ENCODE results near the gene PSMD2. TPM values are rescaled to one million over a fixed set of nuclear protein-coding genes. Genes with fewer than 3 reads are reported as not detected.

Gene PSMD2
- total and polyA plus RNA-seq, 4 donors = 77.5 to 213 (median 161) TPM

DNA sequence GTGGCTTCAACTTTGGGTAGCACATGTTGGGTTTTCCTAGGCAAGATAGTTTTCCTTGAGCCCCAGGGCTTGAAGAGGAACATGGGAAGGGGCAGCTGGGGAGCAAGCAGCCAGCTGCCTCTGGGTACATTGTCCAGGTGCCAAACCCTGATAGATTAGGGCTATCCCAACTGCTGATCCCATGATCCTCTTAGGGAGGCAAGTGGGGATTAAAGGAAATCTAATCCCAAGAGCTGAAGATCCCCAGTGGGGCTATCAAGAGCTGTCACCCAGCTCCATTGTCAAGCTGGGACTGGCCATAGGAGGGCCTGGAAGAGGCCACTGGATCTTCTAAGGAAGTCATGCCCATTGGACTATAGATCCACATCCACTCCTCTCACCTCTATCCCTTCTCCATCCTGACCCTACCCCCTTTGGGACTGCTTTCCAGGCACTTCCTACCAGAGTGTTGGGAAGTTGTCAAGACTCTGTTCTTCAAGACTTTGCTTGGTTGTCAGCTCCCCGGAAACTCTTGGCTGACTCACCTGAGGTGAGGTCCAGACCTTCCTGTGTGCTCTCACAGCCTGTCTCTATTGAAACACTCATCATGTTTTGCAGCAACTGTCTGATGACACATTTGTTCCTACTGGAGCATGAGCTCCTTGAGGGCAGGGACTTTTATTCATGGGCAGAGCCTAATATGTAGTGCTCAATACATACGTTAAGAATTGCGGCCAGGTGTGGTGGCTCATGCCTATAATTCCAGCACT, 43.6 kb upstream of the PSMD2 start:
- 93% methylated on average over 3 of the region's 3 CpGs for WGBS
- DNase-seq (ENCODE audit: low spot score) = no peak
- H3K27ac ChIP-seq (ENCODE audit: low read depth in 1 of 2, low read length in 2 of 2) = no peak overlapping the region

More for the DNA sequence above, 43.6 kb upstream of the PSMD2 start:
- H3K27me3 ChIP-seq (ENCODE audit: control insufficient read depth in 4 of 4, insufficient read depth in 4 of 4, low read length in 3 of 4) = no peaks in the 10 kb centered on the region
- peaks cover 0 to 5% (median 0%) of the 10 kb centered on the region in 4 donors for H3K36me3 ChIP-seq (ENCODE audit: control insufficient read depth in 4 of 4, insufficient read depth in 3 of 4, low read depth in 1 of 4, low read length in 3 of 4)
- no peaks in the 10 kb centered on the region for H3K9me3 ChIP-seq (ENCODE audit: control insufficient read depth in 4 of 4, low read length in 3 of 4)
- no peak overlapping the region for H3K4me3 ChIP-seq (ENCODE audit: low read depth in 1 of 3, low read length in 3 of 3)
- TF ChIP-seq RAD21 (IDR thresholded peaks at IDR 0.05) (no peak), YY1 (IDR thresholded peaks at IDR 0.05) (no peak), FOXA1 (IDR thresholded peaks at IDR 0.05) (no peak), TAF1 (conservative IDR thresholded peaks at IDR 0.05) (no peak), HNF4A (conservative IDR thresholded peaks at IDR 0.05) (no peak), FOXA2 (IDR thresholded peaks at IDR 0.05) (no peak), EGR1 (IDR thresholded peaks at IDR 0.05; ENCODE audit: low read depth in 2 of 2) (no peak), NR2F2 (IDR thresholded peaks at IDR 0.05) (no peak), RXRA (IDR thresholded peaks at IDR 0.05) (no peak)
- TF ChIP-seq, protein P1, sequence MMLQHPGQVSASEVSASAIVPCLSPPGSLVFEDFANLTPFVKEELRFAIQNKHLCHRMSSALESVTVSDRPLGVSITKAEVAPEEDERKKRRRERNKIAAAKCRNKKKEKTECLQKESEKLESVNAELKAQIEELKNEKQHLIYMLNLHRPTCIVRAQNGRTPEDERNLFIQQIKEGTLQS (IDR thresholded peaks at IDR 0.05) = no peak
- TF ChIP-seq, protein P2, sequence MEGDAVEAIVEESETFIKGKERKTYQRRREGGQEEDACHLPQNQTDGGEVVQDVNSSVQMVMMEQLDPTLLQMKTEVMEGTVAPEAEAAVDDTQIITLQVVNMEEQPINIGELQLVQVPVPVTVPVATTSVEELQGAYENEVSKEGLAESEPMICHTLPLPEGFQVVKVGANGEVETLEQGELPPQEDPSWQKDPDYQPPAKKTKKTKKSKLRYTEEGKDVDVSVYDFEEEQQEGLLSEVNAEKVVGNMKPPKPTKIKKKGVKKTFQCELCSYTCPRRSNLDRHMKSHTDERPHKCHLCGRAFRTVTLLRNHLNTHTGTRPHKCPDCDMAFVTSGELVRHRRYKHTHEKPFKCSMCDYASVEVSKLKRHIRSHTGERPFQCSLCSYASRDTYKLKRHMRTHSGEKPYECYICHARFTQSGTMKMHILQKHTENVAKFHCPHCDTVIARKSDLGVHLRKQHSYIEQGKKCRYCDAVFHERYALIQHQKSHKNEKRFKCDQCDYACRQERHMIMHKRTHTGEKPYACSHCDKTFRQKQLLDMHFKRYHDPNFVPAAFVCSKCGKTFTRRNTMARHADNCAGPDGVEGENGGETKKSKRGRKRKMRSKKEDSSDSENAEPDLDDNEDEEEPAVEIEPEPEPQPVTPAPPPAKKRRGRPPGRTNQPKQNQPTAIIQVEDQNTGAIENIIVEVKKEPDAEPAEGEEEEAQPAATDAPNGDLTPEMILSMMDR (IDR thresholded peaks at IDR 0.05; ENCODE audit: low read depth, low read length, missing input control) = no peak
- TF ChIP-seq, protein P3, sequence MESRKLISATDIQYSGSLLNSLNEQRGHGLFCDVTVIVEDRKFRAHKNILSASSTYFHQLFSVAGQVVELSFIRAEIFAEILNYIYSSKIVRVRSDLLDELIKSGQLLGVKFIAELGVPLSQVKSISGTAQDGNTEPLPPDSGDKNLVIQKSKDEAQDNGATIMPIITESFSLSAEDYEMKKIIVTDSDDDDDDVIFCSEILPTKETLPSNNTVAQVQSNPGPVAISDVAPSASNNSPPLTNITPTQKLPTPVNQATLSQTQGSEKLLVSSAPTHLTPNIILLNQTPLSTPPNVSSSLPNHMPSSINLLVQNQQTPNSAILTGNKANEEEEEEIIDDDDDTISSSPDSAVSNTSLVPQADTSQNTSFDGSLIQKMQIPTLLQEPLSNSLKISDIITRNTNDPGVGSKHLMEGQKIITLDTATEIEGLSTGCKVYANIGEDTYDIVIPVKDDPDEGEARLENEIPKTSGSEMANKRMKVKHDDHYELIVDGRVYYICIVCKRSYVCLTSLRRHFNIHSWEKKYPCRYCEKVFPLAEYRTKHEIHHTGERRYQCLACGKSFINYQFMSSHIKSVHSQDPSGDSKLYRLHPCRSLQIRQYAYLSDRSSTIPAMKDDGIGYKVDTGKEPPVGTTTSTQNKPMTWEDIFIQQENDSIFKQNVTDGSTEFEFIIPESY (IDR thresholded peaks at IDR 0.05) = no peak
- TF ChIP-seq, protein P4, sequence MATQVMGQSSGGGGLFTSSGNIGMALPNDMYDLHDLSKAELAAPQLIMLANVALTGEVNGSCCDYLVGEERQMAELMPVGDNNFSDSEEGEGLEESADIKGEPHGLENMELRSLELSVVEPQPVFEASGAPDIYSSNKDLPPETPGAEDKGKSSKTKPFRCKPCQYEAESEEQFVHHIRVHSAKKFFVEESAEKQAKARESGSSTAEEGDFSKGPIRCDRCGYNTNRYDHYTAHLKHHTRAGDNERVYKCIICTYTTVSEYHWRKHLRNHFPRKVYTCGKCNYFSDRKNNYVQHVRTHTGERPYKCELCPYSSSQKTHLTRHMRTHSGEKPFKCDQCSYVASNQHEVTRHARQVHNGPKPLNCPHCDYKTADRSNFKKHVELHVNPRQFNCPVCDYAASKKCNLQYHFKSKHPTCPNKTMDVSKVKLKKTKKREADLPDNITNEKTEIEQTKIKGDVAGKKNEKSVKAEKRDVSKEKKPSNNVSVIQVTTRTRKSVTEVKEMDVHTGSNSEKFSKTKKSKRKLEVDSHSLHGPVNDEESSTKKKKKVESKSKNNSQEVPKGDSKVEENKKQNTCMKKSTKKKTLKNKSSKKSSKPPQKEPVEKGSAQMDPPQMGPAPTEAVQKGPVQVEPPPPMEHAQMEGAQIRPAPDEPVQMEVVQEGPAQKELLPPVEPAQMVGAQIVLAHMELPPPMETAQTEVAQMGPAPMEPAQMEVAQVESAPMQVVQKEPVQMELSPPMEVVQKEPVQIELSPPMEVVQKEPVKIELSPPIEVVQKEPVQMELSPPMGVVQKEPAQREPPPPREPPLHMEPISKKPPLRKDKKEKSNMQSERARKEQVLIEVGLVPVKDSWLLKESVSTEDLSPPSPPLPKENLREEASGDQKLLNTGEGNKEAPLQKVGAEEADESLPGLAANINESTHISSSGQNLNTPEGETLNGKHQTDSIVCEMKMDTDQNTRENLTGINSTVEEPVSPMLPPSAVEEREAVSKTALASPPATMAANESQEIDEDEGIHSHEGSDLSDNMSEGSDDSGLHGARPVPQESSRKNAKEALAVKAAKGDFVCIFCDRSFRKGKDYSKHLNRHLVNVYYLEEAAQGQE (IDR thresholded peaks at IDR 0.05) = no peak
- H3K4me1 ChIP-seq (ENCODE audit: control insufficient read depth in 4 of 4, insufficient read depth in 4 of 4, low read length in 3 of 4) = peaks cover 3 to 9% (median 6%) of the 10 kb centered on the region in 4 donors
- no peak overlapping the region for H3K9ac ChIP-seq (ENCODE audit: low read depth in 1 of 2, low read length in 2 of 2)
